Retina (tissue), 1 donor: ENCODE results near the gene IFRD2.
"Not testable (repeated sequence)": the region's sequence is repeated elsewhere in the genome, so short reads cannot be mapped to it uniquely, and the experiment has no call there.

ENCODE experiments used
- DNase-seq: peaks from one replicate; pipeline ENCODE4 v3.0.0-alpha.2; 2016

The IFRD2 gene

GRCh38 chr3:50299929-50300680 is 7.9 kb upstream of the IFRD2 start:
- peak; percentile 47 for DNase-seq

- DNase-seq, result no peak
Observed at GRCh38 chr3:50299638-50299928, 7.4 kb upstream of the IFRD2 start.

GRCh38 chr3:50298836-50299637 is 6.8 kb upstream of the IFRD2 start, which contains the start of the genes HYAL3 and NAA80:
Gene HYAL3 (minus strand): TSS chr3:50299405. CDS start chr3:50295602, 3,803 bp downstream.
Gene NAA80 (minus strand): TSS chr3:50299405. CDS start chr3:50297463, 1,942 bp downstream.
- DNase-seq, result peak; percentile 97

GRCh38 chr3:50297896-50298725 is 5.9 kb upstream of the IFRD2 start:
- DNase-seq, result no peak

- DNase-seq, result no peak
Observed at GRCh38 chr3:50297384-50297775, 5.2 kb upstream of the IFRD2 start.

- no peak for DNase-seq
Observed at GRCh38 chr3:50296721-50297383, 4.6 kb upstream of the IFRD2 start.

GRCh38 chr3:50295553-50296431 is 3.6 kb upstream of the IFRD2 start:
- DNase-seq, result no peak

- DNase-seq, result no peak
Observed at GRCh38 chr3:50294492-50295403, 2.5 kb upstream of the IFRD2 start.

- no peak for DNase-seq
Observed at GRCh38 chr3:50294089-50294488, 1.9 kb upstream of the IFRD2 start.

- no peak for DNase-seq
Observed at GRCh38 chr3:50293079-50293801, 1.0 kb upstream of the IFRD2 start.

- DNase-seq, result no peak
Observed at GRCh38 chr3:50290161-50290641, 2.0 kb downstream of the IFRD2 start.

GRCh38 chr3:50289130-50289529 is 3.1 kb downstream of the IFRD2 start:
- DNase-seq, result no peak

- no peak for DNase-seq
Observed at GRCh38 chr3:50288387-50289007, 3.7 kb downstream of the IFRD2 start.

- no peak for DNase-seq
Observed at GRCh38 chr3:50287262-50287661, 5.0 kb downstream of the IFRD2 start.

GRCh38 chr3:50286322-50287227 is 5.7 kb downstream of the IFRD2 start:
- DNase-seq, result no peak

GRCh38 chr3:50284121-50284520 is 8.1 kb downstream of the IFRD2 start:
- DNase-seq, result not testable (repeated sequence)

- no peak for DNase-seq
Observed at GRCh38 chr3:50279255-50280016, 12.8 kb downstream of the IFRD2 start.
